CD1c-positive myeloid dendritic cell (primary cell): ENCODE measurements around the gene RNF181.
"Not testable (repeated sequence)": the region's sequence is repeated elsewhere in the genome, so short reads cannot be mapped to it uniquely, and the experiment has no call there.

Experiments used
- DNase-seq: peaks from one replicate; pipeline ENCODE4 v3.0.0-alpha.2; 2016; ENCODE audit errors: extremely low spot score

RNF181 gene

GRCh38 chr2:85577386-85578242 lies 17.9 kb upstream of the RNF181 start, which contains the start of gene VAMP8:
TSS of gene VAMP8 (plus strand) at chr2:85577586. CDS start at chr2:85577647, 61 bp downstream.
- DNase-seq = peak; percentile 70

- DNase-seq = peak; percentile 77
These were observed 17.0 kb upstream of the RNF181 start for GRCh38 chr2:85578243-85579180.

- DNase-seq = peak; percentile 61
These were observed 16.1 kb upstream of the RNF181 start for GRCh38 chr2:85579266-85579935.

GRCh38 chr2:85580206-85580605 lies 15.3 kb upstream of the RNF181 start:
- no peak for DNase-seq

GRCh38 chr2:85582492-85582891 lies 13.1 kb upstream of the RNF181 start:
- DNase-seq = peak; percentile 20

GRCh38 chr2:85583667-85584353 lies 11.7 kb upstream of the RNF181 start:
- peak; percentile 17 for DNase-seq

- DNase-seq = peak; percentile 38
These were observed 11.1 kb upstream of the RNF181 start, which contains the start of gene VAMP5 for GRCh38 chr2:85584354-85584856. TSS of gene VAMP5 (plus strand) at chr2:85584431. CDS start at chr2:85584491, 60 bp downstream.

- peak; percentile 41 for DNase-seq
These were observed 10.4 kb upstream of the RNF181 start for GRCh38 chr2:85584857-85585780.

GRCh38 chr2:85585781-85586105 lies 9.8 kb upstream of the RNF181 start:
- DNase-seq = peak; percentile 19

GRCh38 chr2:85588236-85588635 lies 7.3 kb upstream of the RNF181 start:
- DNase-seq = no peak

- DNase-seq = no peak
These were observed 6.9 kb upstream of the RNF181 start for GRCh38 chr2:85588645-85589044.

- DNase-seq = no peak
These were observed 6.4 kb upstream of the RNF181 start for GRCh38 chr2:85589181-85589580.

GRCh38 chr2:85589982-85590791 lies 5.4 kb upstream of the RNF181 start:
- DNase-seq = peak; percentile 70

- DNase-seq = peak; percentile 48
These were observed 4.6 kb upstream of the RNF181 start for GRCh38 chr2:85590950-85591349.

GRCh38 chr2:85591563-85591962 lies 4.0 kb upstream of the RNF181 start:
- DNase-seq = no peak

- DNase-seq = not testable (repeated sequence)
These were observed 3.2 kb upstream of the RNF181 start for GRCh38 chr2:85592299-85592698.

- DNase-seq = no peak
These were observed 2.5 kb upstream of the RNF181 start for GRCh38 chr2:85593023-85593422.

- no peak for DNase-seq
These were observed 737 bp upstream of the RNF181 start for GRCh38 chr2:85594715-85595300.

GRCh38 chr2:85596026-85596333 lies 435 bp downstream of the RNF181 start:
- DNase-seq = peak; percentile 4
